Fibroblast of skin of back (primary cell): ENCODE measurements around the gene PGBD2.
"Not testable (repeated sequence)": the region's sequence is repeated elsewhere in the genome, so short reads cannot be mapped to it uniquely, and the experiment has no call there.

Source experiments
- DNase-seq: peaks from one replicate; pipeline ENCODE4 v3.0.0-alpha.2; 2013

The PGBD2 gene

GRCh38 chr1:248927283-248927682 is 21.2 kb downstream of the PGBD2 start:
- DNase-seq = not testable (repeated sequence)

GRCh38 chr1:248928122-248928521 is 22.1 kb downstream of the PGBD2 start:
- not testable (repeated sequence) for DNase-seq

- not testable (repeated sequence) for DNase-seq
Observed at GRCh38 chr1:248930037-248930436, 24.0 kb downstream of the PGBD2 start.

GRCh38 chr1:248938173-248938809 is 32.3 kb downstream of the PGBD2 start:
- DNase-seq = not testable (repeated sequence)

- DNase-seq = not testable (repeated sequence)
Observed at GRCh38 chr1:248944134-248944999, 38.3 kb downstream of the PGBD2 start.

GRCh38 chr1:248945000-248945423 is 39.0 kb downstream of the PGBD2 start:
- DNase-seq = not testable (repeated sequence)

- not testable (repeated sequence) for DNase-seq
Observed at GRCh38 chr1:248945453-248945852, 39.4 kb downstream of the PGBD2 start.

GRCh38 chr1:248945856-248946416 is 39.9 kb downstream of the PGBD2 start:
- not testable (repeated sequence) for DNase-seq
